GM12892 (cell line): ENCODE results near the gene TSPAN2.

Experiments used
- POLR2A ChIP-seq: IDR thresholded peaks from 2 replicates; pipeline ENCODE4 v1.6.1; 2011; ENCODE audit warnings: low read depth, low read length, control low read depth
- POLR2AphosphoS5 ChIP-seq: IDR thresholded peaks from 2 replicates; pipeline ENCODE4 v1.6.1; 2011; ENCODE audit warnings: low read depth, low read length, control low read depth

GRCh38 chr1:115064461-115064860 is 24.8 kb downstream of the TSPAN2 start:
- TF ChIP-seq POLR2A = no peak
- no peak for TF ChIP-seq POLR2AphosphoS5
